OCI-LY1 (cell line): ENCODE results near the gene DIP2C.
"Not testable (repeated sequence)": the region's sequence is repeated elsewhere in the genome, so short reads cannot be mapped to it uniquely, and the experiment has no call there.

Experiments
- H2AFZ ChIP-seq: fragments of 200-600 bp; sonication (generic), shearing (Covaris generic); 2 replicates; pipeline ENCODE4 v1.6.0; 2014; ENCODE audit warnings: antibody characterized with exemption, mild to moderate bottlenecking, low read length
- H3F3A ChIP-seq: fragments of 200-600 bp; sonication (generic), shearing (Covaris generic); 2 replicates; pipeline ENCODE4 v1.6.0; 2014; ENCODE audit warnings: mild to moderate bottlenecking, antibody characterized with exemption, low read length, moderate library complexity; ENCODE audit not compliant: insufficient read depth
- H3K27ac ChIP-seq: fragments of 200-600 bp; sonication (generic); 2 replicates; pipeline ENCODE4 v1.5.1; 2014; ENCODE audit warnings: low read length, mixed run types, mild to moderate bottlenecking, low read depth; ENCODE audit not compliant: poor library complexity, severe bottlenecking
- H3K27me3 ChIP-seq: fragments of 200-600 bp; sonication (generic); 2 replicates; pipeline ENCODE4 v1.6.0; 2014; ENCODE audit warnings: antibody characterized with exemption, mild to moderate bottlenecking, low read length, moderate library complexity; ENCODE audit not compliant: insufficient read depth
- H3K36me3 ChIP-seq: fragments of 200-600 bp; sonication (generic); 2 replicates; pipeline ENCODE4 v1.6.1; 2014; ENCODE audit warnings: mild to moderate bottlenecking, antibody characterized with exemption, low read length, moderate library complexity, mixed read lengths; ENCODE audit not compliant: insufficient read depth
- H3K4me1 ChIP-seq: fragments of 200-600 bp; sonication (generic); 2 replicates; pipeline ENCODE4 v1.5.1; 2014; ENCODE audit warnings: mild to moderate bottlenecking, low read length, moderate library complexity; ENCODE audit not compliant: insufficient read depth, severe bottlenecking
- H3K4me2 ChIP-seq: fragments of 200-600 bp; sonication (generic), shearing (Covaris generic); 2 replicates; pipeline ENCODE4 v1.6.1; 2014; ENCODE audit warnings: low read length
- H3K4me3 ChIP-seq: fragments of 200-600 bp; sonication (generic); 2 replicates; pipeline ENCODE4 v1.5.1; 2014; ENCODE audit warnings: low read length, low read depth, mild to moderate bottlenecking, mixed read lengths; ENCODE audit not compliant: poor library complexity, severe bottlenecking
- H3K79me2 ChIP-seq: fragments of 200-600 bp; shearing (Covaris generic); 2 replicates; pipeline ENCODE4 v1.6.1; 2016; ENCODE audit warnings: mixed run types, low read length, mixed read lengths; ENCODE audit not compliant: insufficient read depth
- H3K9ac ChIP-seq: fragments of 200-600 bp; sonication (generic), shearing (Covaris generic); 2 replicates; pipeline ENCODE4 v1.6.1; 2014; ENCODE audit warnings: mild to moderate bottlenecking, low read length, mixed read lengths
- H3K9me2 ChIP-seq: fragments of 200-600 bp; sonication (generic), shearing (Covaris generic); 2 replicates; pipeline ENCODE4 v1.6.1; 2014; ENCODE audit warnings: low read depth, mild to moderate bottlenecking, low read length, mixed read lengths
- H3K9me3 ChIP-seq: fragments of 200-600 bp; shearing (Covaris generic); 2 replicates; pipeline ENCODE4 v1.6.1; 2014; ENCODE audit warnings: low read length, mixed read lengths
- H4K20me1 ChIP-seq: fragments of 200-600 bp; sonication (generic), shearing (Covaris generic); 2 replicates; pipeline ENCODE4 v1.6.0; 2016; ENCODE audit warnings: mild to moderate bottlenecking, low read length; ENCODE audit not compliant: insufficient read depth
- EZH2 ChIP-seq: fragments of 200-600 bp; sonication (generic), shearing (Covaris generic); IDR thresholded peaks from 2 replicates; pipeline ENCODE4 v1.8.0; 2017; ENCODE audit warnings: borderline replicate concordance, mixed run types, mild to moderate bottlenecking, antibody characterized with exemption, low read length, moderate library complexity, mixed read lengths
- TF ChIP-seq, protein P1 (sequence below): fragments of 200-600 bp; sonication (generic), shearing (Covaris generic); IDR thresholded peaks from 2 replicates; pipeline ENCODE4 v1.5.1; 2017; ENCODE audit warnings: mild to moderate bottlenecking, antibody characterized with exemption, low read length, moderate library complexity, mixed read lengths

The DIP2C gene

GRCh38 chr10:264160-265073, 425.1 kb downstream of the DIP2C start:
- H3K4me1 ChIP-seq: peaks cover 33% of the 10 kb centered on the region
- H3K27ac ChIP-seq, H3K9me2 ChIP-seq, H3K4me3 ChIP-seq, H3K9me3 ChIP-seq, H3K27me3 ChIP-seq, H4K20me1 ChIP-seq, H2AFZ ChIP-seq, H3K4me2 ChIP-seq, H3F3A ChIP-seq, H3K9ac ChIP-seq, H3K79me2 ChIP-seq: not testable (repeated sequence)
- peaks cover 20% of the 10 kb centered on the region for H3K36me3 ChIP-seq

- H3K9me2 ChIP-seq: no peaks in the 10 kb centered on the region
- peak overlapping the region; percentile 87; the same call in 1 of the 2 replicates for H2AFZ ChIP-seq
- peak overlapping the region; percentile 81 for H3K27ac ChIP-seq
- no peaks in the 10 kb centered on the region for H3K27me3 ChIP-seq
- H3K36me3 ChIP-seq: peaks cover 34% of the 10 kb centered on the region
- peak overlapping the region; percentile 62 for H3K4me2 ChIP-seq
- TF ChIP-seq, protein P1, sequence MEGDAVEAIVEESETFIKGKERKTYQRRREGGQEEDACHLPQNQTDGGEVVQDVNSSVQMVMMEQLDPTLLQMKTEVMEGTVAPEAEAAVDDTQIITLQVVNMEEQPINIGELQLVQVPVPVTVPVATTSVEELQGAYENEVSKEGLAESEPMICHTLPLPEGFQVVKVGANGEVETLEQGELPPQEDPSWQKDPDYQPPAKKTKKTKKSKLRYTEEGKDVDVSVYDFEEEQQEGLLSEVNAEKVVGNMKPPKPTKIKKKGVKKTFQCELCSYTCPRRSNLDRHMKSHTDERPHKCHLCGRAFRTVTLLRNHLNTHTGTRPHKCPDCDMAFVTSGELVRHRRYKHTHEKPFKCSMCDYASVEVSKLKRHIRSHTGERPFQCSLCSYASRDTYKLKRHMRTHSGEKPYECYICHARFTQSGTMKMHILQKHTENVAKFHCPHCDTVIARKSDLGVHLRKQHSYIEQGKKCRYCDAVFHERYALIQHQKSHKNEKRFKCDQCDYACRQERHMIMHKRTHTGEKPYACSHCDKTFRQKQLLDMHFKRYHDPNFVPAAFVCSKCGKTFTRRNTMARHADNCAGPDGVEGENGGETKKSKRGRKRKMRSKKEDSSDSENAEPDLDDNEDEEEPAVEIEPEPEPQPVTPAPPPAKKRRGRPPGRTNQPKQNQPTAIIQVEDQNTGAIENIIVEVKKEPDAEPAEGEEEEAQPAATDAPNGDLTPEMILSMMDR: no peak
- TF ChIP-seq EZH2: no peak
- H4K20me1 ChIP-seq: no peaks in the 10 kb centered on the region
- peaks cover 25% of the 10 kb centered on the region for H3K4me1 ChIP-seq
- peak overlapping the region; percentile 26 for H3K4me3 ChIP-seq
- H3F3A ChIP-seq: no peaks in the 10 kb centered on the region
- peak overlapping the region; percentile 57 for H3K9ac ChIP-seq
- no peaks in the 10 kb centered on the region for H3K79me2 ChIP-seq
- H3K9me3 ChIP-seq: peaks cover 9% of the 10 kb centered on the region
Measured at GRCh38 chr10:260819-261429, 428.5 kb downstream of the DIP2C start.

- Histone ChIP-seq H3K4me2 (no peak overlapping the region), H3K9ac (no peak overlapping the region), H3K4me1 (peaks cover 2% of the 10 kb centered on the region), H3F3A (no peaks in the 10 kb centered on the region), H3K9me3 (no peaks in the 10 kb centered on the region), H3K27ac (no peak overlapping the region), H3K79me2 (no peaks in the 10 kb centered on the region), H3K9me2 (no peaks in the 10 kb centered on the region), H2AFZ (no peak overlapping the region), H3K4me3 (no peak overlapping the region), H3K27me3 (no peaks in the 10 kb centered on the region), H3K36me3 (peaks cover 32% of the 10 kb centered on the region; the same call in 1 of the 2 replicates), H4K20me1 (no peaks in the 10 kb centered on the region)
- TF ChIP-seq, protein P1: no peak
- no peak for TF ChIP-seq EZH2
Measured at GRCh38 chr10:251982-252582, 437.4 kb downstream of the DIP2C start.
